Body of pancreas (tissue), 4 donors: ENCODE measurements around the gene IRAK4. TPM values are rescaled to one million over a fixed set of nuclear protein-coding genes. Genes with fewer than 3 reads are reported as not detected.

Experiments used
- ATAC-seq: fragments of 150-250 bp; one replicate; pipeline ENCODE4 v1.9.1; 2016
- DNase-seq, 4 donors: peaks; one replicate each; pipeline ENCODE4 v3.0.0-alpha.2; 2019
- H3K27ac ChIP-seq, 4 donors: fragments of 200-600 bp; sonication (generic); 1 replicate in 3 of 4; 2 replicates in 1 of 4; pipeline versions ENCODE4 v1.5.1 to v1.6.1; 2016 to 2019; ENCODE audit warnings: mild to moderate bottlenecking in 1 of 4, mixed read lengths in 1 of 4, moderate library complexity in 1 of 4
- H3K27me3 ChIP-seq, 2 donors: fragments of 200-600 bp; sonication (generic); one replicate each; pipeline ENCODE4 v1.6.0; 2016; ENCODE audit warnings: mild to moderate bottlenecking in 1 of 2
- H3K36me3 ChIP-seq, 2 donors: fragments of 200-600 bp; sonication (generic); replicated peaks in 1 of 2; 2 replicates each; pipeline ENCODE4 v1.5.1; 2016; ENCODE audit warnings: low read depth in 2 of 2; ENCODE audit not compliant: insufficient read depth in 1 of 2
- H3K4me1 ChIP-seq: fragments of 200-600 bp; sonication (generic); one replicate; pipeline ENCODE4 v1.6.0; 2016
- H3K4me3 ChIP-seq, 2 donors: fragments of 200-600 bp; sonication (generic); 1 replicate in 1 of 2; 2 replicates in 1 of 2; pipeline ENCODE4 v1.5.1; 2016 to 2019
- H3K9me3 ChIP-seq, 3 donors: fragments of 200-600 bp; sonication (generic); 1 replicate in 2 of 3; 2 replicates in 1 of 3; pipeline ENCODE4 v1.5.1; 2016
- CTCF ChIP-seq, 7 experiments: fragments of 450-650 bp in 4 of 7; fragments of 200-600 bp in 3 of 7; sonication (generic) in 3 of 7; IDR thresholded peaks; one replicate each; pipeline ENCODE4 v1.5.1; 2016 to 2019; ENCODE audit warnings: antibody characterized with exemption in 7 of 7
- POLR2A ChIP-seq, 3 donors: fragments of 450-650 bp; IDR thresholded peaks; one replicate each; pipeline ENCODE4 v1.6.1; 2016; ENCODE audit warnings: antibody characterized with exemption in 3 of 3, mild to moderate bottlenecking in 2 of 3
- WGBS, 2 donors: methylation state at CpG; one replicate each; pipeline ENCODE4 v1.1.5; 2017; 5-methylcytosine and 5-hydroxymethylcytosine counted together
- intact Hi-C: fragments of 100-400 bp; cut with DNase I; formaldehyde crosslinking; loops from one replicate; pipeline ENCODE4 v1.15.1; 2023
- total RNA-seq, 2 donors: library from RNA; depleted of rRNA; stranded (reverse); fragments of >200 nt; gene quantifications; one replicate each; pipeline ENCODE4 v1.1.0, GENCODE V29; 2016

Gene IRAK4
- total RNA-seq, 2 donors from 2014 or later, result 17.5 to 33.7 TPM

DNA sequence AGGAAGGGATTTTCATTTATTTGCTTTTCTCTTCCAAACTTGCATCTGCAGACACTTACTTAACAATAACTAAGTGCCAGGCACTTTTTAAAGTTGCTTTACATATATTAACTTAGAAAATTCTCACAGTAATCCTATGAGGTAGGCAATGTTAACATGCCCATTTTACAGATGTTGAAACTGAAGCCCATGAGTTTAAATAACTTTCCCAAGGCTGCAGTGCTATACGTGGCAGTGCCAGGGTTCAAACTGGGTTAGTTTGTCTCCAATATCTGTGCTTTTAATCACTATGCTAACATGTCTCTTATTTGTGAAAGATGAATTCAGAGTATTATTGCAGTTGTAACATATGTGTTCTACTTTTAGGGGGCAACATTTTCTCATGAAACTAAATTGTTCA is 30.1 kb upstream of the IRAK4 start:
- ATAC-seq, result no peak
- DNase-seq, result no peak

DNA sequence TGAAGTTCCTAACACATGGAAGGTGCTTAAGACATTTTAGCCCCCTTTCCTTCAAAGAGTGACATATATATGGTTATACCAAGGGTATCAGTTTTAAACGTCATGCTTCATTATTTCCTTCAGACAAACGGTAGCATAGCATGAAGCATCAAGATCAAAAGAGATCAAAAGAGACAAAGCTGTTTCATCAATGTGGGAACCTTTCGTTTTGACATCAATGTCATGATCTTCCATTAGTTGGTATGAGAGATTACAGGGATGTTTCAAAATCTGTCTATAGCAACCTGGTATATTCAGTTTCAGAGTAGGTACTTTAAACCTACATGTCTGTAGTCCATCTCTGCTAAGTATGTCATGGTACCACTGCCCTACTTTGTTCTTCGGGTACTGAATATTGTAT is 28.5 kb upstream of the IRAK4 start:
- Histone ChIP-seq H3K27me3 (no peaks in the 10 kb centered on the region), H3K9me3 (no peaks in the 10 kb centered on the region), H3K4me3 (no peak overlapping the region), H3K27ac (no peak overlapping the region), H3K36me3 (peaks cover 0 to 2% of the 10 kb centered on the region in 2 donors), H3K4me1 (no peaks in the 10 kb centered on the region)
- DNase-seq (no peak), ATAC-seq (no peak)
- WGBS, 2 donors, result 69% methylated on average over 4 of the region's 4 CpGs
- TF ChIP-seq CTCF (IDR thresholded peaks at IDR 0.05) (no peak), POLR2A (IDR thresholded peaks at IDR 0.05) (no peak)
- intact Hi-C loops, result no loop called here

More for the DNA sequence above, 30.1 kb upstream of the IRAK4 start:
- Histone ChIP-seq H3K27me3 (no peaks in the 10 kb centered on the region), H3K4me1 (no peaks in the 10 kb centered on the region), H3K27ac (no peak overlapping the region), H3K36me3 (peaks cover 0 to 2% of the 10 kb centered on the region in 2 donors), H3K9me3 (no peaks in the 10 kb centered on the region), H3K4me3 (no peak overlapping the region)
- 29 to 33% methylated on average over 1 of the region's 1 CpG for WGBS, 2 donors
- intact Hi-C loops, result no loop called here
- TF ChIP-seq POLR2A (IDR thresholded peaks at IDR 0.05) (no peak), CTCF (IDR thresholded peaks at IDR 0.05) (no peak)

DNA sequence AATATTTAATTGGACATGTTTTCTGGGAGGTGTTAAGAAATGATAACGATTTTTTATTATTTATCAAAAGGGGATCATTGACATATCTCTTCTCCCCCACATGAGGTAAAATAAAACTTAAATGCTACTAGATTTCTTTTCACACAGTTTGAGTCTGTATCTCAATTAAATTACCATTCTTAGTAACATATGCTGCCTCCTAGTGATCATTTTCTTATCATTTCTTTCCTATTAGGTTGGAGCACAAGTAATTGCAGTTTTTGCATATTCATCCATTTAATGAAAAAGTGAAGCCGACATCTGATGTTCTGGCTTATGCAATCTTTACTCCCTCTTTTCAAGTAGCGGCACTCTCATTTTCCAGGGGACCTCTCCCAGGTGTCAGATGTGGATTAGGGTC is 25.1 kb upstream of the IRAK4 start:
- Histone ChIP-seq H3K27ac (no peak overlapping the region), H3K4me1 (no peaks in the 10 kb centered on the region), H3K27me3 (no peaks in the 10 kb centered on the region), H3K36me3 (peaks cover 0 to 7% of the 10 kb centered on the region in 2 donors), H3K4me3 (no peak overlapping the region), H3K9me3 (no peaks in the 10 kb centered on the region)
- intact Hi-C loops, result no loop called here
- 80 to 84% methylated on average over 3 of the region's 3 CpGs for WGBS, 2 donors
- no peak for ATAC-seq
- DNase-seq, result no peak
- no peak for TF ChIP-seq CTCF (IDR thresholded peaks at IDR 0.05)
- TF ChIP-seq POLR2A (IDR thresholded peaks at IDR 0.05), result no peak

DNA sequence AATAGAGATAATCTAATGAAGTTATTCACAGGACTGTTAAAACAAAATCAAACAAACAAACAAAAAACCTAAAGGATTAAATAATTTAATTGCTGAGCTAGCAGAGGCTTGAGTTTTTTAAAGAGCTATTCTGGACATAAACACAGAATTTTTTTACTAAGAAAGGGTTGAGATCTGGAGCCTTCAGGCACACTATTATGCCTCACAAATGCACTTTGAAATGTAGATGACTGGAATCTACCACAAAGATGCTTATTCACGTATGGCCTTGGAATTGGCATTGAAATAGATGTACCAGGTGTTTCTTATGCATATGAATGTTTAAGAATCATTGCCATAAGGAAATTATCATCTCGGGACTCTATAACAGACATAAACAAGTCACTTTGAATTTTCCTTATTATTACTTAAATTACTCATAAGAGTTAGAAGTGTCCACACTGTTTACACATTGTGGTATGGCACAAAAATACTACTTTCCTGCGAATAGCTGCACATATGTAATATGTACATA is 21.8 kb upstream of the IRAK4 start:
- Histone ChIP-seq H3K4me1 (no peaks in the 10 kb centered on the region), H3K27ac (no peak overlapping the region), H3K27me3 (no peaks in the 10 kb centered on the region), H3K4me3 (no peak overlapping the region), H3K9me3 (no peaks in the 10 kb centered on the region), H3K36me3 (peaks cover 1 to 5% of the 10 kb centered on the region in 2 donors)
- 83 to 91% methylated on average over 3 of the region's 3 CpGs for WGBS, 2 donors
- no peak for TF ChIP-seq CTCF (IDR thresholded peaks at IDR 0.05)
- no peak for TF ChIP-seq POLR2A (IDR thresholded peaks at IDR 0.05)
- intact Hi-C loops, result no loop called here
- ATAC-seq, result no peak
- DNase-seq, result no peak

DNA sequence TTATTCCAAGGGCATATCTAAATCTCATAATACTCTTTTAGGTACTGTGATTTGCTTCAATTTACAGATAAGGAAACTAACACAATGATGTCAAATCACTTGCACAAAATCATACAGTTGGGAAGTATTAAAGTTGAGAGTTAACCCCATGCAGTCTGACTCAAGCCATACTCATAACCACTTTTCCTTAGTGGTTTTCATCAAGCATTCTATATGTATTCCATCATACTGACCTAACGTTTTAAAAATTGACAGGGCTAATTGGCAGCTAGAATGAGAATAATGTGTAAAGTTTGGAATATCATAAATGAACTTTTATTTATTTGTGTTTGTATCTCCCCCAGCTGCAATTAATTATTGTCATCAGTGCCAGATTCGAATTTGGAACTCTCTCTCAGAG is 21.1 kb upstream of the IRAK4 start:
- WGBS, 2 donors, result 56 to 68% methylated on average over 2 of the region's 2 CpGs
- Histone ChIP-seq H3K27ac (no peak overlapping the region), H3K4me1 (no peaks in the 10 kb centered on the region), H3K9me3 (no peaks in the 10 kb centered on the region), H3K36me3 (peaks cover 4 to 5% of the 10 kb centered on the region in 2 donors), H3K27me3 (no peaks in the 10 kb centered on the region), H3K4me3 (no peak overlapping the region)
- ATAC-seq, result no peak
- DNase-seq, result no peak
- no peak for TF ChIP-seq POLR2A (IDR thresholded peaks at IDR 0.05)
- no peak for TF ChIP-seq CTCF (IDR thresholded peaks at IDR 0.05)
- intact Hi-C loops, result no loop called here
